GM18861 (cell line): ENCODE data around the gene ETF1.
A peak's percentile ranks its signal among the peaks of the same experiment; 100 is the strongest.
"Not testable (repeated sequence)": the region's sequence is repeated elsewhere in the genome, so short reads cannot be mapped to it uniquely, and the experiment has no call there.

Source experiments
- ATAC-seq: cut with Tn5 transposase; IDR thresholded peaks from one replicate; pipeline ENCODE4 v1.9.1; 2021; ENCODE audit not compliant: unreplicated experiment

Gene ETF1

DNA sequence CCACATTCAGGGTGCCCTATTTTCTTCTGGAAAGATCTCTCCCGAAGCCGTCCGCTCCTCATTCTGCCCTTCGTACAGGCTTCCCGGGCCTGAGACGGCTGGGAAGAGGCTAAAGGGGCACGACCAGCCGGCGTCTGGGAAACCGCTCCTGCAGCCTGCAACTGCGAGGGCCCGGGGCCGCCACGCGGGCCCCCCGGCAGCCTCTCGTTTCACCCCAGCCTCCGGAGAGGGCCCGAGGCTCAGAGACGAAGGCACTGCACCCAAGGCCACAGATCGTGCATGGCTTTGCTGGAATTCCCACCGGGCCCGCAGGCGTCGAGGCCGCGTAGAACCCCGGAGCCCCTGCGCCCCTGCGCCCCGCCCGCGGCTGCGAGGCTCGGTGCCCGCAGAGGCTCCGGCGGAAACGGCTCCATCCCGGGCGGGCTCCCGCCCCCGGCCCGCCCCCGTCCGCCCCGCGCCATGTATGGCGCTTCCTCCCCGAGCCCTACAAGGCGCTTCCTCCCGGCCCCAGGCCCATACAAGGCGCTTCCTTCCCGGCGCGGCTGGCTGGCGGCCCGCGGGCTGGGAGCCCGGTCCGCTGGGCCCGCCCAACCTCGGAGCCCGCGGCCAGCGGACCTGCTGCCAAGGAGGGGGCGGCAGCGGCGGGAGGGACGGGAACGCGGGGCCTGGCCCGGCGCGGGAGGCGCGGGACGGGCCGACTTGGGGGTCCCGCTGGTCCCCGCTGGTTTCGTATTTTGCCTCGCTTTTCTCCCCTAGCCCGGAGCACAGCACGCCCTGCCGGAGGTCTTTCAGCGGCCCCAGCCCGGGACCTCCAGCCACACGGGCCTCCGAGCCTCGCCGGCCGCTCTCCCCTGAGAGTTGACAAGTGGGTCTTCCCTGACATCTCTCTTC, 51.1 kb downstream of the ETF1 start:
- peak; percentile 96 for ATAC-seq

DNA sequence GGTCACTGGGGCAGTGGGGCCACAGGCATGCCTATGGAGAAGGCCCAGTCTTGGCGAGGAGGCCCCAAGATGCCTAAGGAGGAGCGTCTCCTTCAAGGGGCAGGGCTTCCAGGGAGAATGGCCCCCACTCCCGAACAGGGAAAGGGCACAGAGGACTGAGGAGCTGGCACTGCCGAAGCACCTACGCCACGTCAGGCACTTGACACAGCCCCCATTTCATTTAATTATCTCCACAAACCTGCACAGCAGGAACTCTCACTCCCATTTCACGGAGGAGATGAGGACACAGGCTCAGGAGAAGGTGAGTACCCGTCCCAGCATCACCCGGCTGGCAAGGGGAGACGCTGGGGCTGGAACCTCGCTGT, 51.8 kb downstream of the ETF1 start:
- ATAC-seq, result no peak

DNA sequence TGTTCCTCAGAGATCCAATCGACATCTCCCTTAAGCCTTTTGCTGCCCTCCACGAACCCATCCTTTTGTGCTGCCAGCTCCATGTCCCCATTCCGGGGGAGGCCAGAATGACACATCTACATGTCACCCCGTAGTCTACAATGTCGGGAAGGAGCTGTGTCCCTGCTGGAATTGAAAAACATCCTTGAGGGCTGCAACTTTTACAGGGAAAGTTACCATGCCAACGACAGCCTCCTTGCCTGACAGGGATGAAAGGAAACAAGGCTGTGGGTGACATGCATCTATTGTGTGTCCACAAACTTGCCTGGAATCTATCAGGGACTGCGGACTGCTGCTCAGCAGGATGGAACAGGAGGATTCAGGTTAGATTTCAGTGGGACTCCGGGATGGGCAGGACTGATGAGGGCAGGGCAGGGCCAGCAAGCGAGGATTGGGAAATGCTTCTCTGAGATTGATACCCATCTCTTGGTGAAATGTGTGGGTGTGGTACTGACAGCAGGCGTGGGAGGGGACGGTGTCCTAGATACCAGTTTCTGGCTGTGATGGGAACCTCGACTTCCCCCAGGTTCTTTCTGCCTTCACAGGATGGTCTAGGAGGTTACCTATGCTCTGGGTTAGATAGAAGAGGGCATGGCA, 52.3 kb downstream of the ETF1 start:
- no peak for ATAC-seq

DNA sequence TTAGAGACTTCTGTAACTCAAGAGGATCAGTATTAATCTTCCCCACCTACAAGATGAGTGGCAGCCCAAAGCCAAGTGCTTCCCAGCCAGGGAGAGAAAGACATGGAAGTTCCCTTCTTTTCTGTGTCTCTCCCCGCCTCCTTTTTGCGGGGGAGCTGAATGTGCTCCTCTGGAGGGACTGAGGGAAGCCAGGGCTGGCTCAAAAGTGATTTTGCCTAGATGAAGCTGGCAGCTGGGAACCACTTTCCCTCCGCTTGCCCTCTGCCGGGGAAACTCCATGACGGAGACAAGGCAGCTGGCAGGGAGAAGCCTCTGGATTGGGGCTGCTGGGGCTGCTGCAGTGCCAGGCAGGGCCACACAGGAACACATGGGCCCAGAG, 53.4 kb downstream of the ETF1 start:
- no peak for ATAC-seq

DNA sequence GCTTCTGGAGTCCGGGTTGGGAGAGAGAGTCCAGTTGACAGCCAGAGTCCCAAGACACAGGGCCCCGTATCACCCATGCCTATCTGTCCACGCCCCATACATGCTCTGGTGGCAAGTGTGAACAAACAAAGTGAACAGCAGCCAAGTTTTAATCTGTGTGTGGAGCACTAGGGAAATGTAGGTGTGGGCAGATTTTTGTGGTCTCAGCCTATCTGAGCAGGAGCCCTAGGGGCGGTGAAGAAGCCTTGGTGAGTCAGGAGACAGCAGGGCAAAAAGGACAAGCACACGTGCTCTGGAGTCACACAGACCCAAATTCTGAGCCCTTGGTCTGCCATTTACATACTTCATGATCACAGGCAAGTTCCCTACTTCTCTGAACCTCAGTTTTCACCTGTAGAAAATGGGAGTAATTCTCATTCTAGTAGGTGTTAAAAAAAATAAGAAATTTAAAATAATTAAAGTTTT, 54.5 kb downstream of the ETF1 start:
- no peak for ATAC-seq

DNA sequence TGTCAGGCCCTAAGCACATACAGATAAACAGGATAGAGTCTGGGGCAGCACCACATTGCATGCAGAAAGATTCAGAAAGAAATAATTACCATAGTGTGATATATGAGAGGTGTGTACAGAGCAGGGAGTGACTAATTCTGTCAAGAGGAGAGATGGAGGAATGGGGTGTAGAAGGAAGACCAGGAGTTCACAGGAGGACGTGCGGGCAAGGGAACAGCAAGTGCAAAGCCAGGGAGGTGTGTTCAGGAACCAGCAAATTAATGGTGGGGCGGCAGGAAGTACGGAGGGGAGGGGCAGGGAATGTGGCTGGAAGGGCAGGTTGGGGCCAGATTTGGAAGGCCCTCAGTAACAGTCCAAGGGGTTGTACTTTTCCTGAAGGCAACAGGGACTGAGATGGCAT, 60.4 kb downstream of the ETF1 start:
- no peak for ATAC-seq

DNA sequence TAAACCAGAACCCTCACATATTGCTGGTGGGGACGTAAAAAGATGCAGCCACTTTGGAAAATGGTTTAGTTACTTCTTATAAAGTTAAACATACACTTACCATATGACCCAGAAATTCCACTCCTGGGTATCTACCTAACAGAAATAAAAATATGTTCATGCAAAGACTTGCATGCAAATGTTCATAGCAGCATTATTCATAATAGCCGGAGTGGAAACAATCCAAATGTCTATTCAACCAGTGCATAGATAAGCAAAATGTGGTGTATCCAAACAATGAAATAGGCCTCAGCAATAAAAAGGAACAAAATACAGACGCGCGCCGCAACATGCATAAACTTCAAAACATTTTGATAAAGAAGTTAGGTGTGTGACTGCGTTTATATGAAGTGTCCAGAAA, 66.1 kb downstream of the ETF1 start:
- ATAC-seq, result no peak

DNA sequence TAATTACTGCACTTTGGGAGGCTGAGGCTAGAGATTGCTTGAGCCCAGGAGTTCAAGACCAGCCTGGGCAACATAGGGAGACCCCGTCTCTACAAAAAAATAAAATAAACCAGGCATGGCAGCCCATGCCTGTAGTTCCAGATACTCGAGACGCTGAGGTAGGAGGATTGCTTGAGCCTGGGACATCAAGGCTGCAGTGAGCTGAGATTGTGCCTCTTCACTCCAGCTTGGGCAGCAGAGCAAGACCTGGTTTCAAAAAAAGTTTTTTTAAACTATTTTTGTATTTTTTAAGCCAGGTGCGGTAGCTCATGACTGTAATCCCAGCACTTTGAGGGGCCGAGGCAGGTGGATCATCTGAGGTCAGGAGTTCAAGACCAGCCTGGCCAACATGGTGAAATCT, 69.9 kb downstream of the ETF1 start:
- not testable (repeated sequence) for ATAC-seq

DNA sequence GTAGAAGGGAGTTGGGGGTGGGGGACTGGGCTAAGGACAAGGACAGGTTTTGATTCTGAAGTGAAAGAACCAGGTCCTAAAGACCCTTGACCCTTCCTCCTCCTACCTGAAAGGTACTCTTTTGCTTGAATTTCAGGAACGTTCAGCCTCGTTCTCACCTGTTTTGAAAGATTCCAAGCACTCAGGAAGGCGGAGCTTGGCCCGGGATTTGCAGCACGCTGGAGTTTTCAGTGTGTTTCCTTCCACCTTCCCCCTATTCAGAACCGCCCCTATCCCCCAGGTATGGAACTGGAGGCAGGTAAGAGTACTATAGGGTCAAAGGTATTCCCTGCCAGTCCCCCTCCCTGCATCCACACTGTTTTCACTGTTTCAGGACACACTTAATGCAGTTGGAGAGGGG, 70.7 kb downstream of the ETF1 start:
- ATAC-seq, result no peak

DNA sequence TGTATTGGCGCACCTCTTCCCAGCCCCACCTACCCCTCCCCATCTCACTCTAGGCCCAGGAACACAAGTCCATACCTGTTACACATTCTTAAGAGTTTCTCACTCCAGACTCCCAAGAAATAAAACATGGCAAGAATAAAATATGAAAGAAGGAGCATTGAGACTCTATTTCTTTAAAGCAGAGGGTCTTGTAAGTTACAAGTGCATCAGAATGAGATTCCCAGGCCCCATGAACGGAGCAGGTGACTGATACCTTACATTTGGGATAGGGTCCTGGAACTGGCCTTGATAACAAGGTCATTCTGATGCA, 72.0 kb downstream of the ETF1 start:
- ATAC-seq, result no peak

DNA sequence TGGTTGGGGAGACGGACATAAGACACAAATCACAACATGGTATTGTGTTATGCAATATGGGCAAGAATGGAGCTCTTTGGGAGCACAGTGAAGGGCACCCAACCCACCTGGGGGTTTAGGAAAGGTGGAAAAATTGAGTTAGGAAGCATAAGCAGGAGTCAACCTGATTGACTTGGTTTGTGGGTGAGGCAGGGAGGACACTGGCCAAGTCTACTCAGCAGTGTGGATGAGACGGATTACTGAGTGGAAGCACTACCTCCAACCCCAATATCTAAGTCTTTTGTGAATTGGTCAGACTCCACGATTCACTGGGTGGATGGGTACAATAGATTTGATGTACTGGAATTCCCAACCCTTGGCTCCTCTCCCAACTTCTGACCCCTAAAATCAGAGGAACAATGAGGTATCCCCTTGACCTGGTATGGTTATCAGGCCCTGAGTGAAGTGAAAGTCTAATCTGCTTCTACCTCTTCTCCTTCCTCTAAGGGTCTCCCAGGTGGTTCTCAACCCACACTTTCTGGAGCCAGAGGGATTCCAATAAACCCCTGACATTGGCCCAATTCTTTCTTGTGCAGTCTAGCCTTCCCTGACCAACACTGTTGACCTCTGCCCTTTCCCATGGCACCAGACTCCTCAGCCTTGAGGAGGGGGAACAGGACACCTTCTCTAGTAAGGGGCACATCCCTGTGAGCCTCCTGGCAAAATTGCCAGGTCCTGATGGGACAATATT, 72.5 kb downstream of the ETF1 start:
- ATAC-seq, result no peak

DNA sequence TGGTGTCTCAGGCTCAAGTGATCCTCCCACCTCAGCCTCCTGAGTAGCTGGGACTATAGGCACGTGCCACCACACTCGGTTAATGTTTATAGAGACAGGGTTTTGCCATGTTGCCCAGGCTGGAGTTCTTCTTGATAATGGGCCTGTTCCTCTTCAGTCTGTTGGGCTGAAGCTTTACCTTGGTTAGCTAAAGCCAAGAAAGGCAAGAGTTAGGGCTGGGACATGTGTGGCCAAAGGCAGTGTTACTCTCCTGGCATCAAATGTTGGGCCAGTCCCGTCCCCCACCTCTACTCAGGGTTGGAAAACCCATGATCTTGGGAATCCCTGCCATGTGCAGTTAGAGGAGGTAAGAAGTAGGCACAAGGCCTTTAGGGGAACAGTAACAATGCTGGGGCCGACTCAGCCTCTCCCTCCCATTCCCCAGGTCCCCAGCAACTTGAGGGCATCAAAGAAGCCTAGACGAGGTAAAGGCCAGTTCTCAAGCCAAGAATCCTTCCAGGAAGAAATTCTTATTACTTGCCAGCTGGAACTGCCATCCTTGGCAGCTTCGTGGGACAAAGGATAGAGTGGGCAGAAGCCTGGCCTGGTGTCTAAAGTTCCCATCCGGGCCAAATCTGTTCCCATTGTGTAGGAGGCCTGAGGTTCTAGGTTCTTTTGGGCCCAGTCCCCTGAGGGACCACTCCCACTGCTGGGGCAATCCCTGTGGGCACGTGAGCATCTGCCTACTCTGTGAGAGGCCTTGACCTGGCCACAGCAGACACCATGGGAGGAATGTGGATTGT, 73.3 kb downstream of the ETF1 start:
- ATAC-seq, result no peak

DNA sequence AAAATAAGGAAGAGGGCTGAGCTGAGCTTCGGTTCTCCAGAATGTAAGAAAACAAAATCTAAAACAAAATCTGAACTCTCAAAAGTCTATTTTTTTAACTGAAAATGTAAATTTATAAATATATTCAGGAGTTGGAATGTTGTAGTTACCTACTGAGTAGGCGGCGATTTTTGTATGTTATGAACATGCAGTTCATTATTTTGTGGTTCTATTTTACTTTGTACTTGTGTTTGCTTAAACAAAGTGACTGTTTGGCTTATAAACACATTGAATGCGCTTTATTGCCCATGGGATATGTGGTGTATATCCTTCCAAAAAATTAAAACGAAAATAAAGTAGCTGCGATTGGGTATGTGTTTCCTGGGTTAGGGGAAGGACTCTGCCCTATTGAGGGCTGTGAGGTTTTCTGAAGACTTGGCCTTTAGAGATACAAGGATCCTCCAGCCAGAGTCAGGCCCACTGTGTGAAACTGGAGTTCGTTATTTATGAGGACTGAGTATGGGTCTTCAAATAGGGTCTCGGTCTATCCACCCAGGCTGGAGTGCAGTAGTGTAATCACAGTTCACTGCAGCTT, 74.0 kb downstream of the ETF1 start:
- ATAC-seq, result no peak

DNA sequence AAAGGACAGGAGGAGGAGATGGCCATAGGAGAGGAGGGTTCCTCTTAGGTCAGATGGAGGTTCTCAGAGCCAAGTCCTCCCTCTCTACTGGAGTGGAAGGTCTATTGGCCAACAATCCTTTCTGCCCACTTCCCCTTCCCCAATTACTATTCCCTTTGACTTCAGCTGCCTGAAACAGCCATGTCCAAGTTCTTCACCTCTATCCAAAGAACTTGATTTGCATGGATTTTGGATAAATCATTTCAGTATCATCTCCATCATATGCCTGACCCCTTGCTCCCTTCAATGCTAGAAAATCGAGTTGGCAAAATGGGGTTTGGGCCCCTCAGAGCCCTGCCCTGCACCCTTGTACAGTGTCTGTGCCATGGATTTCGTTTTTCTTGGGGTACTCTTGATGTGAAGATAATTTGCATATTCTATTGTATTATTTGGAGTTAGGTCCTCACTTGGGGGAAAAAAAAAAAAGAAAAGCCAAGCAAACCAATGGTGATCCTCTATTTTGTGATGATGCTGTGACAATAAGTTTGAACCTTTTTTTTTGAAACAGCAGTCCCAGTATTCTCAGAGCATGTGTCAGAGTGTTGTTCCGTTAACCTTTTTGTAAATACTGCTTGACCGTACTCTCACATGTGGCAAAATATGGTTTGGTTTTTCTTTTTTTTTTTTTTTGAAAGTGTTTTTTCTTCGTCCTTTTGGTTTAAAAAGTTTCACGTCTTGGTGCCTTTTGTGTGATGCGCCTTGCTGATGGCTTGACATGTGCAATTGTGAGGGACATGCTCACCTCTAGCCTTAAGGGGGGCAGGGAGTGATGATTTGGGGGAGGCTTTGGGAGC, 74.7 kb downstream of the ETF1 start:
- ATAC-seq, result no peak

DNA sequence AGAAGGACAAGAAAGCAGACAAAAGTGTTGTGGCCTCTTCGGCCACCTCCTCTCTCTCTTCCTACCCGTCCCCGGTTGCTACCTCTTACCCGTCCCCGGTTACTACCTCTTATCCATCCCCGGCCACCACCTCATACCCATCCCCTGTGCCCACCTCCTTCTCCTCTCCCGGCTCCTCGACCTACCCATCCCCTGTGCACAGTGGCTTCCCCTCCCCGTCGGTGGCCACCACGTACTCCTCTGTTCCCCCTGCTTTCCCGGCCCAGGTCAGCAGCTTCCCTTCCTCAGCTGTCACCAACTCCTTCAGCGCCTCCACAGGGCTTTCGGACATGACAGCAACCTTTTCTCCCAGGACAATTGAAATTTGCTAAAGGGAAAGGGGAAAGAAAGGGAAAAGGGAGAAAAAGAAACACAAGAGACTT, 75.3 kb downstream of the ETF1 start:
- no peak for ATAC-seq

DNA sequence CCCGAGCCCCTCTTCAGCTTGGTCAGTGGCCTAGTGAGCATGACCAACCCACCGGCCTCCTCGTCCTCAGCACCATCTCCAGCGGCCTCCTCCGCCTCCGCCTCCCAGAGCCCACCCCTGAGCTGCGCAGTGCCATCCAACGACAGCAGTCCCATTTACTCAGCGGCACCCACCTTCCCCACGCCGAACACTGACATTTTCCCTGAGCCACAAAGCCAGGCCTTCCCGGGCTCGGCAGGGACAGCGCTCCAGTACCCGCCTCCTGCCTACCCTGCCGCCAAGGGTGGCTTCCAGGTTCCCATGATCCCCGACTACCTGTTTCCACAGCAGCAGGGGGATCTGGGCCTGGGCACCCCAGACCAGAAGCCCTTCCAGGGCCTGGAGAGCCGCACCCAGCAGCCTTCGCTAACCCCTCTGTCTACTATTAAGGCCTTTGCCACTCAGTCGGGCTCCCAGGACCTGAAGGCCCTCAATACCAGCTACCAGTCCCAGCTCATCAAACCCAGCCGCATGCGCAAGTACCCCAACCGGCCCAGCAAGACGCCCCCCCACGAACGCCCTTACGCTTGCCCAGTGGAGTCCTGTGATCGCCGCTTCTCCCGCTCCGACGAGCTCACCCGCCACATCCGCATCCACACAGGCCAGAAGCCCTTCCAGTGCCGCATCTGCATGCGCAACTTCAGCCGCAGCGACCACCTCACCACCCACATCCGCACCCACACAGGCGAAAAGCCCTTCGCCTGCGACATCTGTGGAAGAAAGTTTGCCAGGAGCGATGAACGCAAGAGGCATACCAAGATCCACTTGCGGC, 75.9 kb downstream of the ETF1 start:
- no peak for ATAC-seq

DNA sequence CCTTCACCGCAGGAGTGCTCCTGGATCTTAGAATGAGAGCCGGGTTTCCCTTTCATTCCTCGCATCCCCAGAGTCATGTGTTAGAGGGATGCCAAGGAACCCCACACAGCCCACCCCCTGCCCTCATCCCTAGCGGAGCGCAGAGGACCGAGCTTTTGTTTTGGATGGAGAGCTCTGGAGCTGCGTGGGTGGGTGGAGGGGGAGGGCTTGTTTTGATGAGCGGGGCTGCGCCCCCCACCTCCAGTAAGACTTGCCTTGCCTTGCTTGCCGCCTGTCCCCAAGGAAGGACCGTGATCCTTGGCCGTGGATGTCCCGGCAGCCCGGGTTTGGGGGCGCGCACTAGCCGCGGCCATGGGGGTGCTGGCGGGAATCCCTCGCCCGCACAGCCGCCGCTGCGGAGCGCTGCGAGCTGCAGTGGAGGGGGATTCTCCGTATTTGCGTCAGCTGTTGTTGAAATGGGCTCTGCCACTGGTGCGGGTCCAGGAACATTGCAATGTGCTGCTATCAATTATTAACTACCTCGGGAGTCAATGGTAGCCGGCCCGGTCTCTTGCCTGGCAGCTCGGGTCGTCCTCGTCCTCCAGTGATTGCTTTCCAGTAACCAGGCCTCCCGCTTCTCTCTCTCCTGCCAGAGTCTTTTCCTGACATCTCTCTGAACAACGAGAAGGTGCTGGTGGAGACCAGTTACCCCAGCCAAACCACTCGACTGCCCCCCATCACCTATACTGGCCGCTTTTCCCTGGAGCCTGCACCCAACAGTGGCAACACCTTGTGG, 76.7 kb downstream of the ETF1 start:
- ATAC-seq, result no peak
